ENCODE measurements around the gene UTP11.

UTP11 gene

GRCh38 chr1:38003261-38004250, 9.0 kb upstream of the UTP11 start:
- no peak for DNase-seq

- peak; percentile 63 for DNase-seq
Observed at GRCh38 chr1:38004284-38005108, 8.0 kb upstream of the UTP11 start.

- peak; percentile 75 for DNase-seq
Observed at GRCh38 chr1:38005195-38006007, 7.1 kb upstream of the UTP11 start, which contains the start of gene FHL3. Gene FHL3 (minus strand): TSS chr1:38005514. CDS start chr1:37999412, 6,102 bp downstream.

GRCh38 chr1:38006008-38006828, 6.3 kb upstream of the UTP11 start:
- DNase-seq: no peak

- peak; percentile 67 for DNase-seq
Observed at GRCh38 chr1:38009088-38009840, 3.3 kb upstream of the UTP11 start.

GRCh38 chr1:38009841-38010180, 2.7 kb upstream of the UTP11 start:
- no peak for DNase-seq

GRCh38 chr1:38013227-38013622, 691 bp downstream of the UTP11 start:
- no peak for DNase-seq

GRCh38 chr1:38014171-38014570, 1.6 kb downstream of the UTP11 start:
- no peak for DNase-seq

- DNase-seq: no peak
Observed at GRCh38 chr1:38014724-38015424, 2.3 kb downstream of the UTP11 start.

- DNase-seq: no peak
Observed at GRCh38 chr1:38015978-38016725, 3.6 kb downstream of the UTP11 start.

GRCh38 chr1:38018864-38019343, 6.4 kb downstream of the UTP11 start:
- DNase-seq: no peak

- DNase-seq: no peak
Observed at GRCh38 chr1:38020396-38020795, 7.9 kb downstream of the UTP11 start.

- no peak for DNase-seq
Observed at GRCh38 chr1:38021969-38022368, 9.4 kb downstream of the UTP11 start.

GRCh38 chr1:38022810-38023209, 10.3 kb downstream of the UTP11 start:
- no peak for DNase-seq

- DNase-seq: no peak
Observed at GRCh38 chr1:38025233-38025632, 12.7 kb downstream of the UTP11 start.

GRCh38 chr1:38025664-38026063, 13.1 kb downstream of the UTP11 start:
- DNase-seq: no peak

GRCh38 chr1:38026592-38027200, 14.2 kb downstream of the UTP11 start:
- no peak for DNase-seq

GRCh38 chr1:38027201-38028104, 14.9 kb downstream of the UTP11 start:
- DNase-seq: no peak

Data from activated CD8-positive, alpha-beta memory T cell treated with anti-CD3 and anti-CD28 coated beads, Interleukin-2, amount 50 U/mL, for 48 hours (primary cell).